GM12875 (cell line): ENCODE measurements around the gene GYPC.

ENCODE experiments used
- H3K4me3 ChIP-seq: one replicate; pipeline ENCODE4 v1.5.1; 2011; ENCODE audit warnings: low read depth, low read length, control low read depth
- CTCF ChIP-seq: IDR thresholded peaks from 2 replicates; pipeline ENCODE4 v1.5.1; 2011; ENCODE audit warnings: low read depth, mild to moderate bottlenecking, control low read depth, inconsistent platforms, low read length, moderate library complexity, borderline replicate concordance; ENCODE audit not compliant: insufficient read depth

GYPC gene

GRCh38 chr2:126662621-126663020 is 6.7 kb downstream of the GYPC start:
- H3K4me3 ChIP-seq: no peak overlapping the region
- no peak for TF ChIP-seq CTCF

GRCh38 chr2:126663184-126663963 is 7.4 kb downstream of the GYPC start:
- H3K4me3 ChIP-seq: no peak overlapping the region
- no peak for TF ChIP-seq CTCF

- peak overlapping the region; percentile 3 for H3K4me3 ChIP-seq
- no peak for TF ChIP-seq CTCF
These were observed 8.3 kb downstream of the GYPC start for GRCh38 chr2:126664234-126664633.

GRCh38 chr2:126664639-126665038 is 8.7 kb downstream of the GYPC start:
- H3K4me3 ChIP-seq: peak overlapping the region; percentile 3
- TF ChIP-seq CTCF: no peak

- no peak for TF ChIP-seq CTCF
- H3K4me3 ChIP-seq: no peak overlapping the region
These were observed 9.5 kb downstream of the GYPC start for GRCh38 chr2:126665483-126665882.

- no peak overlapping the region for H3K4me3 ChIP-seq
- no peak for TF ChIP-seq CTCF
These were observed 12.3 kb downstream of the GYPC start for GRCh38 chr2:126668254-126668653.

- H3K4me3 ChIP-seq: no peak overlapping the region
- TF ChIP-seq CTCF: no peak
These were observed 13.8 kb downstream of the GYPC start for GRCh38 chr2:126669772-126670171.
